BLaER1 treated with 17β-estradiol and CSF1 and Interleukin-3, amounts not matched to agents 10 nM and 100 nM (cell line): Measurements from ENCODE around the gene MLN.

ENCODE experiments used
- H3K27ac ChIP-seq, 11 experiments: shearing (Covaris generic); formaldehyde crosslinking; 2 replicates each; pipeline ENCODE4 v1.8.1; 2022
- H3K27me3 ChIP-seq, 11 experiments: shearing (Covaris generic); formaldehyde crosslinking; 2 replicates each; pipeline ENCODE4 v1.8.1; 2022
- H3K36me3 ChIP-seq, 11 experiments: shearing (Covaris generic); formaldehyde crosslinking; 2 replicates each; pipeline ENCODE4 v1.8.1; 2022
- H3K4me1 ChIP-seq, 10 experiments: shearing (Covaris generic); formaldehyde crosslinking; 2 replicates each; pipeline ENCODE4 v1.8.1; 2022
- H3K4me2 ChIP-seq, 11 experiments: shearing (Covaris generic); formaldehyde crosslinking; 2 replicates each; pipeline ENCODE4 v1.8.1; 2022
- H3K4me3 ChIP-seq, 10 experiments: shearing (Covaris generic); formaldehyde crosslinking; 2 replicates each; pipeline ENCODE4 v1.8.1; 2022
- H3K9ac ChIP-seq, 11 experiments: shearing (Covaris generic); formaldehyde crosslinking; 2 replicates each; pipeline ENCODE4 v1.8.1; 2022
- H3K9me3 ChIP-seq, 11 experiments: shearing (Covaris generic); formaldehyde crosslinking; replicated peaks in 1 of 11; 2 replicates each; pipeline ENCODE4 v1.8.1; 2022
- H4K20me1 ChIP-seq, 11 experiments: shearing (Covaris generic); formaldehyde crosslinking; 2 replicates each; pipeline ENCODE4 v1.8.1; 2022
- Cebpa-rat ChIP-seq, 11 experiments: shearing (Covaris generic); IDR thresholded peaks; 2 replicates each; pipeline ENCODE4 v1.8.1; 2022

MLN gene

GRCh38 chr6:33776764-33777163 lies 27.0 kb downstream of the MLN start:
- H3K4me3 ChIP-seq = no peak overlapping the region
- peaks cover 93 to 100% (median 95%) of the 10 kb centered on the region in 11 experiments for H3K36me3 ChIP-seq
- no peak for TF ChIP-seq Cebpa-rat (IDR thresholded peaks at IDR 0.05)

GRCh38 chr6:33776186-33776585 lies 27.6 kb downstream of the MLN start:
- no peak overlapping the region for H3K4me2 ChIP-seq
- peaks cover 41 to 97% (median 78%) of the 10 kb centered on the region in 11 experiments for H4K20me1 ChIP-seq
- H3K9me3 ChIP-seq = no peaks in the 10 kb centered on the region
- H3K27ac ChIP-seq = no peak overlapping the region
- H3K4me1 ChIP-seq = peaks cover 0 to 25% (median 21%) of the 10 kb centered on the region in 10 experiments; a peak in 16 of 20 replicates
- H3K27me3 ChIP-seq = no peaks in the 10 kb centered on the region
- H3K9ac ChIP-seq = no peak overlapping the region; a peak in 1 of 22 replicates
- no peak overlapping the region for H3K4me3 ChIP-seq
- no peak for TF ChIP-seq Cebpa-rat (IDR thresholded peaks at IDR 0.05)
- H3K36me3 ChIP-seq = peaks cover 87 to 94% (median 89%) of the 10 kb centered on the region in 11 experiments

More at GRCh38 chr6:33776764-33777163, 27.0 kb downstream of the MLN start:
- no peaks in the 10 kb centered on the region for H3K27me3 ChIP-seq
- H3K9me3 ChIP-seq = no peaks in the 10 kb centered on the region
- H3K4me2 ChIP-seq = no peak overlapping the region
- H4K20me1 ChIP-seq = peaks cover 41 to 97% (median 79%) of the 10 kb centered on the region in 11 experiments
- H3K27ac ChIP-seq = no peak overlapping the region
- H3K9ac ChIP-seq = no peak overlapping the region
- H3K4me1 ChIP-seq = peaks cover 0 to 25% (median 23%) of the 10 kb centered on the region in 10 experiments; a peak in 16 of 20 replicates

- Histone ChIP-seq H3K36me3 (peaks cover 73 to 80% (median 75%) of the 10 kb centered on the region in 11 experiments), H3K27me3 (no peaks in the 10 kb centered on the region), H4K20me1 (peaks cover 32 to 97% (median 70%) of the 10 kb centered on the region in 11 experiments), H3K27ac (no peak overlapping the region), H3K4me2 (no peak overlapping the region), H3K4me3 (no peak overlapping the region), H3K9ac (no peak overlapping the region), H3K4me1 (peaks cover 0 to 25% (median 12%) of the 10 kb centered on the region in 10 experiments; a peak in 15 of 20 replicates), H3K9me3 (no peaks in the 10 kb centered on the region)
- TF ChIP-seq Cebpa-rat (IDR thresholded peaks at IDR 0.05) = no peak
Observed at GRCh38 chr6:33774774-33775173, 29.0 kb downstream of the MLN start.

GRCh38 chr6:33772902-33773472 lies 30.8 kb downstream of the MLN start:
- Histone ChIP-seq H3K27ac (no peak overlapping the region), H3K27me3 (no peaks in the 10 kb centered on the region), H3K4me2 (no peak overlapping the region), H3K4me1 (peaks cover 0 to 31% (median 14%) of the 10 kb centered on the region in 10 experiments; a peak in 14 of 20 replicates), H4K20me1 (peaks cover 32 to 89% (median 52%) of the 10 kb centered on the region in 11 experiments), H3K9ac (no peak overlapping the region), H3K4me3 (no peak overlapping the region), H3K9me3 (no peaks in the 10 kb centered on the region), H3K36me3 (peaks cover 55 to 62% (median 57%) of the 10 kb centered on the region in 11 experiments)
- TF ChIP-seq Cebpa-rat (IDR thresholded peaks at IDR 0.05) = no peak

- no peak overlapping the region for H3K27ac ChIP-seq
- TF ChIP-seq Cebpa-rat (IDR thresholded peaks at IDR 0.05) = no peak
- H3K4me3 ChIP-seq = no peak overlapping the region
- peaks cover 0 to 31% (median 14%) of the 10 kb centered on the region in 10 experiments; a peak in 14 of 20 replicates for H3K4me1 ChIP-seq
- no peaks in the 10 kb centered on the region for H3K27me3 ChIP-seq
- H3K9ac ChIP-seq = peak overlapping the region in 1 of 11 experiments; percentile 10; a peak in 5 of 22 replicates
- H3K36me3 ChIP-seq = peaks cover 48 to 55% (median 50%) of the 10 kb centered on the region in 11 experiments
- H4K20me1 ChIP-seq = peaks cover 32 to 82% (median 47%) of the 10 kb centered on the region in 11 experiments
- peak overlapping the region in 10 of 11 experiments; percentile 5 to 62 (median 30); a peak in 12 of 22 replicates for H3K4me2 ChIP-seq
- no peaks in the 10 kb centered on the region for H3K9me3 ChIP-seq
Observed at GRCh38 chr6:33772082-33772830, 31.5 kb downstream of the MLN start.

GRCh38 chr6:33771146-33772081 lies 32.4 kb downstream of the MLN start:
- Histone ChIP-seq H3K4me2 (peak overlapping the region in 10 of 11 experiments; percentile 5 to 62 (median 30); a peak in 12 of 22 replicates), H3K27ac (no peak overlapping the region)

GRCh38 chr6:33770833-33771145 lies 33.0 kb downstream of the MLN start:
- Histone ChIP-seq H3K27me3 (no peaks in the 10 kb centered on the region), H3K4me1 (peaks cover 0 to 31% (median 14%) of the 10 kb centered on the region in 10 experiments; a peak in 14 of 20 replicates), H3K9me3 (no peaks in the 10 kb centered on the region), H3K36me3 (peaks cover 33 to 40% (median 35%) of the 10 kb centered on the region in 11 experiments), H3K4me2 (0 out of 22 replicates have a peak overlapping the region, but pooled peaks of 2 of the 11 experiments have one; percentile 22 to 39), H3K4me3 (no peak overlapping the region), H3K27ac (no peak overlapping the region), H4K20me1 (peaks cover 32 to 68% (median 38%) of the 10 kb centered on the region in 11 experiments), H3K9ac (peak overlapping the region in 2 of 11 experiments; percentile 5 to 27; a peak in 1 of 22 replicates)
- no peak for TF ChIP-seq Cebpa-rat (IDR thresholded peaks at IDR 0.05)

More at GRCh38 chr6:33771146-33772081, 32.4 kb downstream of the MLN start:
- Histone ChIP-seq H3K27me3 (no peaks in the 10 kb centered on the region), H3K4me3 (no peak overlapping the region), H4K20me1 (peaks cover 32 to 74% (median 43%) of the 10 kb centered on the region in 11 experiments), H3K9ac (peak overlapping the region in 2 of 11 experiments; percentile 10 to 27; a peak in 5 of 22 replicates), H3K9me3 (no peaks in the 10 kb centered on the region), H3K4me1 (peaks cover 0 to 31% (median 14%) of the 10 kb centered on the region in 10 experiments; a peak in 14 of 20 replicates), H3K36me3 (peaks cover 40 to 46% (median 42%) of the 10 kb centered on the region in 11 experiments)
- no peak for TF ChIP-seq Cebpa-rat (IDR thresholded peaks at IDR 0.05)

GRCh38 chr6:33770124-33770832 lies 33.5 kb downstream of the MLN start:
- Histone ChIP-seq H3K4me3 (no peak overlapping the region), H3K36me3 (peaks cover 28 to 35% (median 30%) of the 10 kb centered on the region in 11 experiments), H3K9ac (peak overlapping the region in 4 of 11 experiments; percentile 5 to 39 (median 21); a peak in 2 of 22 replicates), H3K27me3 (no peaks in the 10 kb centered on the region), H4K20me1 (peaks cover 31 to 62% (median 33%) of the 10 kb centered on the region in 11 experiments; a peak in 21 of 22 replicates), H3K9me3 (no peaks in the 10 kb centered on the region), H3K4me2 (peak overlapping the region in 2 of 11 experiments; percentile 10 to 15; a peak in 1 of 22 replicates), H3K27ac (no peak overlapping the region), H3K4me1 (peaks cover 0 to 33% (median 14%) of the 10 kb centered on the region in 10 experiments; a peak in 14 of 20 replicates)
- no peak for TF ChIP-seq Cebpa-rat (IDR thresholded peaks at IDR 0.05)
